ENCODE data around the gene NFIX. TPM values are rescaled to one million over a fixed set of nuclear protein-coding genes. Genes with fewer than 3 reads are reported as not detected.

The NFIX gene
- total RNA-seq, 1 donor from 2014 or later, result 2.6 TPM

DNA sequence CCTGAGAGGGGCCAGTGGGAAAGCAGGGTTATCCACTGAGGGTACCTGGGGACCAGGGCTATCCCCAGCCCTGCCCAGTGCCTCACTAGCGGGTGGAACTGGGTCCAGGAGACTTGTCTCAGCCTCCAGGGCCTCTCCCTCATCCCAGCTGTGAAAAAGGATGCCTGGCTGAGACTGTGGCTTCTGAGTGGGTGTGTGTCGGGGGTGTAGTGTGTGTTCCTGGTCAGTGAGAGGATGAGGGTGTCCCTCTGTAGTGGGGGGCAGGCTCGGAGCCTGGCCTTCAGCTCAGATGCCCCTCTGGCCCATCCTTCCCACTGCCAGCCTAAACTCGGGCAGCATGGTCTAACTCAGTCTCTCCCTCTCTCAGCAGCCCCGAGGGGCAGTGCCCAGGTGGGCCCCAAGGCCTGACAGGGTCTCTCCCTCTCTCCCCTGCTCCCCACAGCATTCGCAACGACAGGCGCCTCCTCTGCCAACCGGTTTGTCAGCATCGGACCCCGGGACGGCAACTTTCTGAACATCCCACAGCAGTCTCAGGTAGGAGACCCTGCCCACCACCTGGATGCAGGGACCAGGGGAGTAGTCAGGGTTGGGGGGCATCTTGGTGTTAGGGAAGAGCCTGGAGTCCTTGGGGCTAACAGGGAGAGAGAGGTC lies 94.7 kb downstream of the NFIX start:
- Mint-ChIP-seq H3K27me3 (peaks cover 2% of the 10 kb centered on the region), H3K27ac (no peak overlapping the region), H3K36me3 (ENCODE audit: low read depth) (no peaks in the 10 kb centered on the region), H3K4me3 (no peak overlapping the region), H3K9me3 (no peaks in the 10 kb centered on the region), H3K4me1 (peaks cover 12% of the 10 kb centered on the region)
- ChIA-PET POLR2A (no interaction called here), CTCF (no interaction called here)
- no peak for ATAC-seq (ENCODE audit: low read depth)
- DNase-seq, result no peak
- intact Hi-C loops (cut with micrococcal nuclease), result no loop called here
- TF ChIP-seq, protein P1, sequence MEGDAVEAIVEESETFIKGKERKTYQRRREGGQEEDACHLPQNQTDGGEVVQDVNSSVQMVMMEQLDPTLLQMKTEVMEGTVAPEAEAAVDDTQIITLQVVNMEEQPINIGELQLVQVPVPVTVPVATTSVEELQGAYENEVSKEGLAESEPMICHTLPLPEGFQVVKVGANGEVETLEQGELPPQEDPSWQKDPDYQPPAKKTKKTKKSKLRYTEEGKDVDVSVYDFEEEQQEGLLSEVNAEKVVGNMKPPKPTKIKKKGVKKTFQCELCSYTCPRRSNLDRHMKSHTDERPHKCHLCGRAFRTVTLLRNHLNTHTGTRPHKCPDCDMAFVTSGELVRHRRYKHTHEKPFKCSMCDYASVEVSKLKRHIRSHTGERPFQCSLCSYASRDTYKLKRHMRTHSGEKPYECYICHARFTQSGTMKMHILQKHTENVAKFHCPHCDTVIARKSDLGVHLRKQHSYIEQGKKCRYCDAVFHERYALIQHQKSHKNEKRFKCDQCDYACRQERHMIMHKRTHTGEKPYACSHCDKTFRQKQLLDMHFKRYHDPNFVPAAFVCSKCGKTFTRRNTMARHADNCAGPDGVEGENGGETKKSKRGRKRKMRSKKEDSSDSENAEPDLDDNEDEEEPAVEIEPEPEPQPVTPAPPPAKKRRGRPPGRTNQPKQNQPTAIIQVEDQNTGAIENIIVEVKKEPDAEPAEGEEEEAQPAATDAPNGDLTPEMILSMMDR (IDR thresholded peaks at IDR 0.05), result no peak

DNA sequence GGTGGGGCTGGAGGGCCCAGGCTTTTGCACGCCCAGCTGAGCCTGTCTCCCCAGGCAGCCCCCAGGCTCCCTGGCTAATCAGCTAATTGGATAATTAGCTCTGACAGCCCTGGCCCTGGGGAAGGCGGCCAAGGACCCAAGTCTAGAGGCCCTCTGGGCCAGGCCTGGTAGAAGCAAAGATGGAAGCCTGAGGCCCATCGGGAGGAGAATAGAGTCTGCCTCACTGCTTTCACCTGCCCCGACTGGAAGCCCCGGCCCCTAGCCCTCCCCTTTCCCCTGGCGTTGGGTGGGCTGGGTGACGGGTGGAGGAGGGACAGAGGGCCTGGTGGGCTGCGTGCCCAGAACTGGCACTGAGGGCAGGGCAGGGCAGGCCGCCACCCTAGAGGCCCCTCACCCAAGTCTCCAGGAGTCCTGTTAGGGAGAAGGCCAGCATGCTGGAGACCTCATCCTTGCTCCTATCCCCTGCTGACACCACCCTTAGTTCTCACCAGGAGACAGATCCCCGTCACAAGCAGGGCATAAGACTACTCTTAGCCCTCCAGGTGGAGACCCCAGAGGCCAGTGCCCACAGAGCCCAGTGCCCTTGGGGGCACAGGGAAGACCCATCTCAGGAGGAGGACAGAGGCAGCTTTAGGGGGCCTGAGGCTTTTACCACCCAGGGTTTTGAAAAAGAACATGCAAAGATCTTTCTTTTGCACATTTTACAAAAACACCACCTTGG lies 95.4 kb downstream of the NFIX start:
- Mint-ChIP-seq H3K27me3 (peaks cover 2% of the 10 kb centered on the region), H3K4me1 (peaks cover 16% of the 10 kb centered on the region), H3K27ac (no peak overlapping the region), H3K4me3 (no peak overlapping the region), H3K36me3 (ENCODE audit: low read depth) (no peaks in the 10 kb centered on the region), H3K9me3 (no peaks in the 10 kb centered on the region)
- ChIA-PET POLR2A (interaction anchor here (0.6 kb wide), 1 partner anchor 14 kb away, joined by 6 read pairs; no protein-coding TSS in a partner anchor), CTCF (interaction anchor here (0.5 to 1.2 kb wide), 3 partner anchors 29 to 113 kb away, joined by 3 to 5 read pairs (median 3); no protein-coding TSS in a partner anchor)
- ATAC-seq (ENCODE audit: low read depth) (no peak), DNase-seq (no peak)
- intact Hi-C loops (cut with micrococcal nuclease), result no loop called here
- TF ChIP-seq, protein P1 (IDR thresholded peaks at IDR 0.05), result no peak

DNA sequence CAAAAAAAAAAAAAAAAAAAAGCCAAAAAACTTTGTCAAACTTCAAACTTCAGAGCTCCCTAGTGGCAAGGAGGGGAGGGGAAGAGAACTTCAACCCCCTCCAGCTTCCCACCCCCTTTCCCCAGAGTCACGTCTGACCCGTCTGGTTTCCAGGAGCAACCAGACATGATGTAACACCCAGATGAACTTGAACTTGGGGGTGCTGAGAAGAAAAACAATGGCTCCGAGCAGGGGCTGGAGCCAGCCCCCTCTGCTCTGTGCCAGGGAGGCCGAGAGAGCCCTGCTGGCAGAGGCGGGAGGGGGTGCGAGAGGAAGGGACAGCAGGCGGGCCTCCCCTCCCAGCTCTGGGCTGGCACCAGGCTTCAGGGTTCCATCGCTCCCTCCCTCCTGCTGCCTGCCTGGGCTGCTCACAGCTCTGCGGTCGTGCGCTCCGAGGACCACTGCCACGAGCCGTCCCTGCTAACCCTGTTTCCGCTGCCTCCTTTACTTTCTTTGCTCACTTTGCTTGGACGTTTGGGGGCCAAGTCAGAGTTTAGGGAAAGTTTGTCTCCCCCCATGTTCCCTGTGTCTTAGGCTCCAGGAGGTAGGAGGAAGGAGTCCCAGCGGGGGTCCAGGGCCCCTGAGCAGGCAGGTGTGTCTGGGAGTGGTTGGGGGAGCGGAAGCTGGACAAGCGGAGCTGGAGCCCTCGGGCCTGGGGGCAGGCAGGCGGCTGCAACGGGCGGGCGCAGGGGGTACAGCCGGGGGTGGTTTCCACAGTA lies 96.3 kb downstream of the NFIX start:
- no peak overlapping the region for H3K27ac Mint-ChIP-seq
- no peak overlapping the region for H3K4me3 Mint-ChIP-seq
- DNase-seq (no peak), ATAC-seq (ENCODE audit: low read depth) (no peak)
- TF ChIP-seq, protein P1 (IDR thresholded peaks at IDR 0.05), result no peak
- H3K27me3 Mint-ChIP-seq, result peaks cover 2% of the 10 kb centered on the region
- intact Hi-C loops (cut with micrococcal nuclease), result no loop called here
- H3K9me3 Mint-ChIP-seq, result no peaks in the 10 kb centered on the region
- CTCF ChIA-PET, result interaction anchor here (1.2 to 1.5 kb wide), 3 partner anchors 30 to 126 kb away, joined by 3 to 9 read pairs (median 5); no protein-coding TSS in a partner anchor
- POLR2A ChIA-PET, result interaction anchor here (0.6 to 0.7 kb wide), 4 partner anchors 13 to 72 kb away, joined by 3 to 9 read pairs (median 6); no protein-coding TSS in a partner anchor
- H3K4me1 Mint-ChIP-seq, result peaks cover 25% of the 10 kb centered on the region
- H3K36me3 Mint-ChIP-seq (ENCODE audit: low read depth), result peaks cover 2% of the 10 kb centered on the region

DNA sequence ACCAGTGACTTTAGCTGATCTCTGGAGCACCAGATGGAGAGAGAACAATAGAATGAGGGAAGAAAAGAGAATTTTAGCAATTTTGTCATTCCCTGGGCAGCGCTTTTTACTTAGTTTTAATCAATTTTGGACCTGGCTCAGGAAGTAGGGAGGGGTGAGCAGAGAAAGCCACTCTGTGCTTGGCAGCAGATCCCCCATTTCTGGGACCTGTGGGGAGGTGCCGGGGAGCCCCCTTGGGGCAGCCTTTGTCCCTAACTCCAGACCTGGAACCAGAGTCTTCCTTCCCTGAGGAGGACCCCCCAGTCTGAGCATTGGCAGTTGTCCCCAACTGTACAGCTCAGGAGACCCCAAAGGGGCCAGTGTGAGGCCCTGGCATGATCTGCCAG lies 96.9 kb downstream of the NFIX start:
- H3K4me1 Mint-ChIP-seq, result peaks cover 30% of the 10 kb centered on the region
- TF ChIP-seq, protein P1 (IDR thresholded peaks at IDR 0.05), result no peak
- DNase-seq (no peak), ATAC-seq (ENCODE audit: low read depth) (no peak)
- CTCF ChIA-PET, result interaction anchor here (1.2 to 5.0 kb wide), 3 partner anchors 114 to 127 kb away, joined by 5 to 106 read pairs (median 9); no protein-coding TSS in a partner anchor
- H3K36me3 Mint-ChIP-seq (ENCODE audit: low read depth), result peaks cover 2% of the 10 kb centered on the region
- H3K4me3 Mint-ChIP-seq, result no peak overlapping the region
- no peak overlapping the region for H3K27ac Mint-ChIP-seq
- H3K27me3 Mint-ChIP-seq, result peaks cover 2% of the 10 kb centered on the region
- intact Hi-C loops (cut with micrococcal nuclease), result no loop called here
- H3K9me3 Mint-ChIP-seq, result no peaks in the 10 kb centered on the region
- POLR2A ChIA-PET, result interaction anchor here (0.7 kb wide), 1 partner anchor 21 kb away, joined by 3 read pairs; no protein-coding TSS in a partner anchor

All from activated B cell treated with CpG ODN at 0.5 μM for 24 hours (primary cell).